CD4-positive, alpha-beta T cell treated with Interleukin-21 for 1 hour (primary cell): ENCODE measurements around the gene ZCCHC17.
"Not testable (repeated sequence)": the region's sequence is repeated elsewhere in the genome, so short reads cannot be mapped to it uniquely, and the experiment has no call there.

Experiments
- DNase-seq: peaks from one replicate; pipeline ENCODE4 v3.0.0-alpha.2; 2020

ZCCHC17 gene

GRCh38 chr1:31372051-31372450 lies 75.2 kb downstream of the ZCCHC17 start:
- DNase-seq = no peak

DNA sequence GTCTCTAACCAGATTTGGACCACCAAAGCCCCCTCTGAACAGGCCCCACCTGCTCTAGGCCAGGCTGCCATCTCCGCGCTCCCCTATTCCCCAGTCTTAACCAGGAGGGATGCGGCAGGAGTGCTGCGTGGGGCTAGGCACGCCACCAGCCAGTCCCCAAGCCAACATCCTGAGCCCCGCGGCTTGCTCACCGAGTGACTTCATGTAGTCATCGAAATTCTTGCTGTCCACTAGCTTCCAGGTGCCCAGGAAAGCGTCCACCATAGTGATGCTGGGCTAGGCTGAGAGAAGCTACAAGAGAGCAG lies 75.9 kb downstream of the ZCCHC17 start:
- no peak for DNase-seq

- DNase-seq = no peak
Measured at GRCh38 chr1:31373056-31373896, 76.4 kb downstream of the ZCCHC17 start, which contains the start of gene FABP3. Gene FABP3, minus strand, starts transcription at chr1:31373076. Its CDS starts 62 bp downstream, at chr1:31373014.

- DNase-seq = no peak
Measured at GRCh38 chr1:31373897-31374486, 77.2 kb downstream of the ZCCHC17 start.

DNA sequence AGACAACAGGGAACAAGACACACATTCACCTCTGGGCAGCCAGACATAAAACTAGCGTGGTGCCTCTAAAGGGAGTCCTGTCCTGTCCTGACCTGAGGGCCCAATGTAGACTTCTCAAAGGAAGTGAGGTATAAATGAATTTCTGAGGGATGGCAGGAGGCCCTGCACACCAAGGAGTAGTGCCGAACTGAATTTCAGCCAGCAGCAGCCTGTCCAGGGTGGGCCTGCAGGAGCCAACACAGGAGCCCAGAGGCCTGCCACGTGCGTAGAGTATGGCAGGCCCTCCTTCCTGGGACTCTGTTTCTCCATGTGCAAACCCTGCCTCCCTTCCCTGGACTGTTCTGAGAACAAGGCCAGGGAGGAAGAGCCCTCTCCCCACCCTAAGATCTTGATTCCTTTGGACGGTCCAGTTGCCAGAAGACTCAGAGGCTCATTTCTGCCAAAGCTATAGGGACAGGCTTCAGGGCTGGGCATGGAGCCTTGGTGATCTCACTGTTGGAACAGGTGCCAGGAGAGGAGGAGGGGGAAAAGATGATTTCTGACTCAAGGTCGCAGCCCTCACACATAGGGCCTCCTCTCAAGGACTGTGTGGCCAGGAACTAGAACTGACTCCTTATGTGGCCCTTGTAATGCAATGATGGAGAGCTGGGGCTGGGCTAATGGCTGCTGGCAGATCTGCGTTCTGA lies 77.8 kb downstream of the ZCCHC17 start:
- DNase-seq = no peak

DNA sequence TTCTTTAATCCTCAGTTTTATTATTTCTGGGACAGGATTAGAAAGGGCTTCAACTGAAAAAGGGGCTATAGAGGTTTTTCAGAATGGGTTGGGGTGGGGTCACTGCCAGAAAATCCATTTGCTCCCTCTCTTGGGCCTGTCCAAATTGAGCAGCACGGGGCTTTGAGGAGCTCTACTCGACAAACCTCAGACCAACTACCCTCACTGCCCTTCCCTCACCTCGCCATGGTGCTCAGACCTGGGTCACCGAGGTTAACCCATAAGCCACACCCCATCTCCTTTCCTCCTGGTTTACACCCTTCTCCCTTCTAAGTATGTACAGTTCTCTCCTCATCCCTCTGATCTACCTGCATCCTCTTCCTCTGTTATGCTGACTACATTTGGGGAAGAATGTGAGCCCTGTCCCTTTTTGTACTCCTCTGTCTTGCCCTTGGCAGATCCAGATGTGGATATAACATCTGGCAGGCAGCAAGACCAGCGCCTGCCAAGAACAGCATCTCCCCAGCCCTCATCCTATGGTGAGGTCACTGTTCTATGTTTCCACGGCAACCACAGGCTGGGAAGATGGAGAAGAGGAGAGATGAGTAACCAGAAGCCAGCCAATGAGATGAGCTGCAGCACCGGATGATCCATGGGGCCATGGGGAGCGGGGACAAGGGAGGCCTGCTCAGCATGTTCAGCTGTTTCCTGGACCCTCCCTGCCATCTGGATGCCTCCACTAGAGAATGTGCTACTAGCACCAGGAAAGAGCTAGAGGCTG lies 79.7 kb downstream of the ZCCHC17 start:
- no peak for DNase-seq

DNA sequence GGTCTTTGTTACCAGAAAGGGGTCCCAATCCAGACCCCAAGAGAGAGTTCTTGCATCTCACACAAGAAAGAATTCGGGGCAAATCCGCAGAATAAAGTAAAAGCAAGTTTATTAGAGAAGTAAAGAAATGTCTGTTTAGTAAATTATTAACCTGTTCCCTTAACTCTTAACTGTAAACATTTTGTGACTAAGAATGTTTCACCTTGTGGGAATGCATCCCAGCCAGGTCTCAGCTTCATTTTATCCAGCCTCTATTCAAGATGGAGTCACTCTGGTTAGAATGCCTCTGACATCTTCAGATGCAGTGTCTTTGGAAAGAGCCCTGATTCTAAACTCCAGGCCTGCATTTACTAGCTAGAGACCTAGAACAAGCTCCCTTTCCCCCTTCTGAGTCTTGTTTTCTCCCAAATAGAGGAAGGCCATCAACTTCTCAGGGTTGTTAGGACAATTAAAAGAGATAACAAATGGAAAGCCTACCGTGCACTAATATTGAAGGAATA lies 80.6 kb downstream of the ZCCHC17 start:
- no peak for DNase-seq

- no peak for DNase-seq
Measured at GRCh38 chr1:31378001-31378400, 81.2 kb downstream of the ZCCHC17 start.

DNA sequence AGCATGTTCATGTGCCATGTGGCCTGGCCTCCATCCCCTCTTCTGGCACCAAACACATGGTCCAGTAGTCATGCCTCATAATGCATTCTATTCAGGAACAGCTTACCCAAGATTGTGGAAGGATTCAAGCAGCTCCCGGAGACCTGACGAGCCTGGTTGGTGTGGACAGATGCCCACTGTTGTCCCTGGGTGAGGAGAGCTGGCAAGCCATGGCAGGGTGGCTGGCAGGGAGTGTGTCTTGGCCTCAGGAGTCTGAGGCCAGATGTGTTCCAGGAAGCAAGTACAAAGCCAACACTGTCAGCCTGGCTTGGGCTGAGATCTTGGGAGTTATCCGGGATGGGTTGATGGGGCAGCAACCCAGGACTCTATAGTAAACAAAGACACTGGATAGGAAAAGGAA lies 83.3 kb downstream of the ZCCHC17 start:
- no peak for DNase-seq

- no peak for DNase-seq
Measured at GRCh38 chr1:31381394-31382294, 84.8 kb downstream of the ZCCHC17 start.

DNA sequence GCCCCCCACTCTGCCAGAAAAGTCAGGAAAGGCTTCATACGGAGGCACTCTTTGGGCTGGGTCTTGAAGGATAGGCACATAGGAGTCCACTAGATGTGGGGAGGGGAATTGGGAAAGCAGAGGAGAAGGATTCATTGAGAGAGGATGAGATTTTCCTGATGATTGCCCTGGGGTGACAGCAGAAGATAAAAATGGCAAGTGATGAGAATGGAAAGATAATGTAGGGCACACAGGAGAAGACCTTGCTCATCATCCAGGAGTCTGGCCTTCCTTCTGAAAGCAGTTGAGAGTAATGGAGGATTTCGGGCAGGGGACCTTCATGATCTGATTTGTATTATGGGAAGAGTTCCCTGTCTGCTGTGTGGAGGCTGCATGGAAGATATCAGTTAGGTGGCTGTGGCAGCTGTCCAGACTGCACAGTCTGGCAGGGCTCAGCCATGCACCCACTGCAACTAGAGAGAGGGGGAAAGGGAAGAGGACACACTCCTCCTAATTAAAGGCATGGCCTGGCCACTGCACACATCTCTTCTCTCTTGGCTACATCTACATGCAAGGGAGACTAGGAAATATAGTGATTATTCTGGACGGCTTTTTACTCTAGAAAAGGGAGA lies 85.7 kb downstream of the ZCCHC17 start:
- no peak for DNase-seq

GRCh38 chr1:31383967-31384366 lies 87.1 kb downstream of the ZCCHC17 start:
- no peak for DNase-seq

DNA sequence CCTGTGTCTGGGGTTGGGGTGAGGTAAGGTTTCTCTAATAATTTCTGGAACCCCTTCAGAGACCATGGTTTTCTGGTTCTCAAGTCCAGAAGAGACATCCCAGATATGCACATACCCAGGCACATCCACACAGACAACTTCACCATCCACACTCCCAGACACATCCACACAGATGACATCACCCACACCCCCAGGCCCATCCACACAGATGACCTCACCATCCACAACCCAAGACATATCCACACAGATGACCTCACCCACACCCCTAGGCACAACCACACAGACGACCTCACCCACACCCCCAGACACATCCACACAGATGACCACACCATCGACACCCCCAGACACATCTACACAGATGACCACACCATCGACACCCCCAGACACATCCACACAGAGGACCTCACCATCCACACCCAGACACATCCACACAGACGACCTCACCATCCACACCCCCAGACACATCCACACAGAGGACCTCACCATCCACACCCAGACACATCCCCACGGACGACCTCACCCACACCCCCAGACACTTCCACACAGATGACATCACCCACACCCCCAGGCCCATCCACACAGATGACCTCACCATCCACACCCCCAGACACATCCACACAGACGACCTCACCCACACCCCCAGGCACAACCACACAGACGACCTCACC lies 89.9 kb downstream of the ZCCHC17 start:
- not testable (repeated sequence) for DNase-seq

DNA sequence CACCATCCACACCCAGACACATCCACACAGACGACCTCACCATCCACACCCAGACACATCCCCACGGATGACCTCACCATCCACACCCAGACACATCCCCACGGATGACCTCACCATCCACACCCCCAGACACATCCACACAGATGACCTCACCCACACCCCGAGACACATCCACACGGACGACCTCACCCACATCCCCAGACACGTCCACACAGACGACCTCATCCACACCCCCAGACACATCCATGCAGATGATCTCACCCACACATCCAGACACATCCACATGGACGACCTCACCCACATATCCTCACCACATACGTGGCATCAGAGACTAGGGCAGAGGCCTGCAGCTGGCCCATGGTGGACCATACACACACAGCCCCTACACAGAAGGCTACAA lies 90.8 kb downstream of the ZCCHC17 start:
- DNase-seq = no peak

DNA sequence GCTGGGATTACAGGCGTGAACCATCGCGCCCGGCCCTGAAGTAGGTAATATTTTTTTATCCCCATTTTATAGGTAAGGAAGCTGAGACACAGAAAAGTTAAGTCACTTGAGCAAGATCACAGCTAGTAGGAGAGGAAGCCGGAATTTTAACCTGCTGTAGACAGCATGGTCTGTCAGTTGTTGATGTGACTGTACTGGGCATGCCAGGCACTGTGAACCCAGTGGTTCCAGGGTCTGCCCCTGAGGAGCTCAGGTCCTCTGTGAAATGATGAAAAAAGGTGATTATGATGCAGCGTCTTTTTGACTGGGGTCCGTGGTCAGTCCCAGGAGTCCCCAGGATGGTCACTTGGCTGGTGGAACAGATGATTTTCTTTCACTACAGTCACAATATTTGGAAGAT lies 92.8 kb downstream of the ZCCHC17 start:
- no peak for DNase-seq

- DNase-seq = no peak
Measured at GRCh38 chr1:31390071-31390470, 93.2 kb downstream of the ZCCHC17 start.

DNA sequence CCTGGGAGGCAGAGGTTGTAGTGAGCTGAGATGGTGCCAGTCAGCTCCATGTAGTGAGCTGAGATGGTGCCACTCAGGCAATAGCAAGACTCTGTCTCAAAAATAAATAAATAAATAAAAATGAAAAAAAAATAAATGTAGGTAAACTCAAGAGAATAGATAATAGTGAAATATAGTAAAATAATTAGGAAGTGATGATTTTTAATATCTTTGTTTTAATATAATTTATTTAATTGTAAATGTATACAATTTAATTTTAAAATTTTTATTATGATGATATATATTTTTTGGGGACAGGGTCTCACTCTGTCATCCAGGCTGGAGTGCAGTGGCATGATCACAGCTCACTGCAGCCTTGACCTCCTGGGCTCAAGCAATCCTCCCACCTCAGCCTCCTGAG lies 96.6 kb downstream of the ZCCHC17 start:
- DNase-seq = no peak

DNA sequence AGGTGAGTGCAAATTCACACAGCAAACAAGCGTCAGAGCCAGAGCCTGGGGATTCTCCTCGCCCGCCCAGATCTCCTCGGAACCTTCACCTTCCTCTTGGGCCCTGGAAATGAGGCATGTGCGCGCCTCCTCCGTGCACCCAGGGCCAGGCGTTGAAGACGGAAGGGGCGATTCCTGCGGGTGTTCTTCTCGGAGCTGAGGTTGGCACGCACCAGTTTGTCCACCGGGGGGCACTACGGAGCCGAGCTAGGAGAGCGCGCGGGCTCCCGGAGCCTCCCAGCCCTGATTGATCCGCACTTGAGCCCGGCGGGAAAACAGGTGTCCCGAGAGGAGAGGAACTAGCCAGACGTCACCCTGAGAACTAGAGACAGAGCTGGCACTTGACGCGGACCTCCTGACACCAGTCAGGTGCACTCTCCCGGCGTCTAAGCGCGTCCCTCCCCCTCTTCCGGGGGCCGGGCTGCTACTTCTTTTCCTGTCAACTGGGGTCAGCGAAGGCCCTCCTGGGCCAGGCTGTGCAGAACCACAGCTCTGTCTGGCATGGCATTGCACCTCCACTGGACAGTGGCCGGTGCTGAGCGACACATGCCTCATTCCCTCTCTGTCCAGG lies 97.9 kb downstream of the ZCCHC17 start:
- DNase-seq = peak; percentile 70

DNA sequence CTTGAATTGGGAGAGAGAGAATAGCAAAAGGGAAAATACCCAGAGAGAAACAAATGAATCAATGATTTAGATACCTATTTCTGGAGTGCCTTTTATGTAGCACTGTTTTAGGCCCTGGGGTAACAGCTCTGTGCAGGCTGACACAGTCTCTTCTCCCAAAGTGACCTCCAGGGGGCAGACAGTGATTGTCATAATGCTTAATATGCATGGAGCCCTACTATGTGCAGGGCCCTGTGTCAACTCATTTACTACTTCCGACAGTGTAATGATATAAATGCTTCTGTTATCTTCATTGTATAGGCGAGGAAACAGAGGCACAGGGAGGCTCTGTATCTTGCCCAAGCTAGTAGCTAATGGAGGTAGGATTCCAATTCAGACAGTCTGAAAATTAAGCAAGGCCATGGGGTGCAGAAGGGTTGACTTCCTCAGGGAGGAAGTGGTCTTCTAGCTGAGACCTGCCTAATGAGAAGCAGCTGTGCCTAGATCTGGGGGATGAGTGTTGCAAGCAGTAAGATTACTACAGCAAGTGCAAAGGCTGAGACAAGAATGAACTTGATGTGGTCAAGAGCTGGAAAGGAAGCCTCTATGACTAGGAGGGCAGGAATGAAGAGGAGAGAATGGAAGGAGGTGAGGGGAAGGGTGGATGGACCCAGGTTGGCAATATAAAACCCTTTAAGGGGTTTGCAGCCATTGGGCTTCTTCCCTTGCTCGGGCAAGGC lies 100.0 kb downstream of the ZCCHC17 start:
- no peak for DNase-seq
